ENCODE measurements around the gene ZMIZ1.

ZMIZ1 gene

GRCh38 chr10:79286318-79286951, 217.7 kb downstream of the ZMIZ1 start:
- peak; percentile 36 for DNase-seq (ENCODE audit: low read depth)

- no peak for DNase-seq (ENCODE audit: low read depth)
Measured at GRCh38 chr10:79287973-79288723, 219.4 kb downstream of the ZMIZ1 start.

GRCh38 chr10:79289801-79290200, 221.0 kb downstream of the ZMIZ1 start:
- no peak for DNase-seq (ENCODE audit: low read depth)

GRCh38 chr10:79292026-79292766, 223.4 kb downstream of the ZMIZ1 start:
- no peak for DNase-seq (ENCODE audit: low read depth)

- no peak for DNase-seq (ENCODE audit: low read depth)
Measured at GRCh38 chr10:79292891-79293746, 224.4 kb downstream of the ZMIZ1 start.

- DNase-seq (ENCODE audit: low read depth): peak; percentile 56
Measured at GRCh38 chr10:79293841-79294581, 225.2 kb downstream of the ZMIZ1 start.

GRCh38 chr10:79295563-79295962, 226.8 kb downstream of the ZMIZ1 start:
- DNase-seq (ENCODE audit: low read depth): no peak

GRCh38 chr10:79296431-79296830, 227.7 kb downstream of the ZMIZ1 start:
- no peak for DNase-seq (ENCODE audit: low read depth)

GRCh38 chr10:79298403-79299244, 229.9 kb downstream of the ZMIZ1 start:
- DNase-seq (ENCODE audit: low read depth): peak; percentile 98

GRCh38 chr10:79299397-79300241, 230.9 kb downstream of the ZMIZ1 start:
- DNase-seq (ENCODE audit: low read depth): peak; percentile 84

- DNase-seq (ENCODE audit: low read depth): no peak
Measured at GRCh38 chr10:79300711-79301110, 231.9 kb downstream of the ZMIZ1 start.

GRCh38 chr10:79301754-79302530, 233.2 kb downstream of the ZMIZ1 start:
- DNase-seq (ENCODE audit: low read depth): no peak

GRCh38 chr10:79303631-79304478, 235.1 kb downstream of the ZMIZ1 start:
- DNase-seq (ENCODE audit: low read depth): no peak

- no peak for DNase-seq (ENCODE audit: low read depth)
Measured at GRCh38 chr10:79304479-79305087, 235.8 kb downstream of the ZMIZ1 start.

- no peak for DNase-seq (ENCODE audit: low read depth)
Measured at GRCh38 chr10:79305515-79305914, 236.7 kb downstream of the ZMIZ1 start.

- DNase-seq (ENCODE audit: low read depth): no peak
Measured at GRCh38 chr10:79305988-79306387, 237.2 kb downstream of the ZMIZ1 start.

- no peak for DNase-seq (ENCODE audit: low read depth)
Measured at GRCh38 chr10:79306644-79307220, 238.0 kb downstream of the ZMIZ1 start.

All from iris pigment epithelial cell (primary cell).